ENCODE data around the gene MKS1.

The MKS1 gene

DNA sequence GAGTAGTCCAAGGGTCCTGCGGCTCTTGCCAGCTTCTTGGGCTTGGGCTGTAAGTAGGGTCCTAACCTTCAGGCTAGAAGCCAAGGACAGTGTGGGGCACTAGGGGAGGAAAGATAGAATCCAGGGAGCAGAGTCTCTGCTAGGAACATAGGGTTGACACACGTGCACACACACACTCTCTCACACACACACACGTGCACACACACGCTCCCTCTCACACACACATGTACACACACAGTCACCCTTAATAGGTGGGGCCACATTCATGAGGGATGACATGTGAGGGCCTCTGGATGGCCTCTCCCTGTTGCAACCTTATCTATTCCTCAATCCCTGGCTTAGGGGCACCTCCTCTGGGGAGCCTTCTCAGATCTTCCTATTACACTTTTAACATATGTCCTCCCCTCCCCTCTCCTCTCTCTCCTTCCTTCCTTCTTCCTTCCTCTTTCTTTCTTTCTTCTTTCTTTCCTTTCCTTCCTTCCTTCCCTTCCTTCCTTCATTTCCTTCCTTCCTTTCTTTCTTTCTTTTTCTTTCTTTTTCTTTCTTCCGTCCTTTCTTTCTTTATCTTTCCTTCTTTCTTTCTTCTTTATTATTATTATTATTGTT, 23.4 kb downstream of the MKS1 start:
- Mint-ChIP-seq H3K36me3 (ENCODE audit: low read depth) (no peaks in the 10 kb centered on the region), H3K4me3 (no peak overlapping the region), H3K27me3 (peaks cover 10% of the 10 kb centered on the region), H3K27ac (no peak overlapping the region), H3K9me3 (no peaks in the 10 kb centered on the region), H3K4me1 (ENCODE audit: low read depth) (no peaks in the 10 kb centered on the region)

DNA sequence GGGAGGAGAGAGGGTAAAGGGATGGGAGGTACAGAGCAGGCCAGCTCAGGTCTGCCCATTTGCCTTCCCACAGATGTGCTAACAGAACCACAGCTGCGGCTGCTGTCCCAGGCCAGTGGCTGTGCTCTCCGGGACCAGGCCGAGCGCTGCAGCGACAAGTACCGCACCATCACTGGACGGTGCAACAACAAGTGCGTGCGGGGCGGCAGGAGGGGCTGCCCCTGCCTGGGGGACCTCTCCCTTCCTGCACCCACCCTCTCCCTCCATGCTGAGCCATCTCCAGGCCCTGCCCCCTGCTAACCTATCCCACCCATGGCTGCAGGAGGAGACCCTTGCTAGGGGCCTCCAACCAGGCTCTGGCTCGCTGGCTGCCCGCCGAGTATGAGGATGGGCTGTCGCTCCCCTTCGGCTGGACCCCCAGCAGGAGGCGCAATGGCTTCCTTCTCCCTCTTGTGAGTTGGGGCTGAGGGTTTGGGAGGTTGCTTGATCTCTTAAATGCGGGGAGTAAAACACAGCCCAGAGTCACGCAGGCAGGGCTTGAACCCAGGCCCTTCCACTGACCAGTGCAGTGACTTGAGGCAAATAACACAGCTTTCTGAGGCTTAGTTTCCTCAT, 25.3 kb downstream of the MKS1 start:
- H3K4me3 Mint-ChIP-seq: no peak overlapping the region
- H3K27me3 Mint-ChIP-seq: peaks cover 12% of the 10 kb centered on the region
- H3K4me1 Mint-ChIP-seq (ENCODE audit: low read depth): no peaks in the 10 kb centered on the region
- H3K9me3 Mint-ChIP-seq: no peaks in the 10 kb centered on the region
- H3K27ac Mint-ChIP-seq: no peak overlapping the region
- H3K36me3 Mint-ChIP-seq (ENCODE audit: low read depth): no peaks in the 10 kb centered on the region

DNA sequence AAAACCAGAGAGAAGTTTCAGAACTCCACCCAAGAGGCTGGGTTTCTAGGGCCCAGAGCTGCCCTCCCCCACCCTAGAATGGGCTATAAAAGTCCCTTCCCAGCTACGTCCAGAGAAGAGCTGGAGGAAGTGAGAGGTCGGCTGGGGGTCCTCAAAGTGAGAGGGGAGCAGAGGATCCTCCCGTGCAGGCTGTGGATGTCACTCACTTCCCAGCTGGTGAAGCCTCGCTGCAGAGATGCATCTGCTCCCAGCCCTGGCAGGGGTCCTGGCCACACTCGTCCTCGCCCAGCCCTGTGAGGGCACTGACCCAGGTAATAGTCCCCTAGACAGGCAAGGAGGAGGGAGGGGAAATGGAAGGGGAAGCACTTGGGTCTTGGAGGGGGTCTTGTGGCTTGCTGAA, 26.4 kb downstream of the MKS1 start, which contains the start of gene EPX:
Gene EPX (plus strand): TSS at position 115 of the 400 bp plus-strand sequence. CDS start 121 bp downstream, at position 236.
- H3K4me3 Mint-ChIP-seq: no peak within 1 kb of the TSS
- no peak within 1 kb of the TSS for H3K27ac Mint-ChIP-seq
- peaks cover 6% of the 10 kb centered on the region for H3K27me3 Mint-ChIP-seq
- no peaks in the 10 kb centered on the region for H3K4me1 Mint-ChIP-seq (ENCODE audit: low read depth)
- H3K9me3 Mint-ChIP-seq: no peaks in the 10 kb centered on the region
- no peaks in the 10 kb centered on the region for H3K36me3 Mint-ChIP-seq (ENCODE audit: low read depth)

DNA sequence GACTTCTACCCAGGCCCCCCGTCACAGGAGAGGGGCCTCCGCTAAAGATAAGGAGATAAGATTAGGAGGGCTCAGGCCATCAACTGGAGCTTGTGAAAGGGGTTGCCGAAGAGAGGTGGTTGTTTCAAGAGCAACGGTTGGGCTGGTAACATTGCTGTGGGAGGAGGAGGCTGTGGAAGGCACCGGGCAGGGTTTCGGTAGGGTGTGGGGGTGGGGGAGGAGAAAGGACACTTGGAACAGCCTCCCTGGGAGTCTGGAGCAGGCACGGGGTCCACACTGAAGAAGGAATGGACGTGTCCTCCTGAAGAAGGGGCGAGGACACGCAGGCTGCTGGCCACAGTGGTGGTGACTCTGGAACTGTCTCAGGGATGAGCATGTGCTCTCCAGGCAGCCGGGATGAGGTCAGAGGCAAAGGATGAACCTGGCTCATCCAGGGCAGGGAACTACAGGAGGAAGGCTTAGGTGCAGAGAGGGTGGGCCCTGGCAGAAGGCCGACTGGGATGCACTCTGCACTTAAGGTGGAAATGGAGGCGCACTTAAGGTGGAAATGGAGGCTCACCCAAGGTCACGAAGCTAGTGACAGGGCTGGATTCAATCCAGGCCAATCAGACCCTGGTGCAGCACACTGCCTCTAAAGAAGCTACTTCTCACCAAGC, 27.7 kb downstream of the MKS1 start:
- no peak overlapping the region for H3K4me3 Mint-ChIP-seq
- no peaks in the 10 kb centered on the region for H3K4me1 Mint-ChIP-seq (ENCODE audit: low read depth)
- no peak overlapping the region for H3K27ac Mint-ChIP-seq
- H3K36me3 Mint-ChIP-seq (ENCODE audit: low read depth): no peaks in the 10 kb centered on the region
- H3K27me3 Mint-ChIP-seq: peaks cover 6% of the 10 kb centered on the region
- no peaks in the 10 kb centered on the region for H3K9me3 Mint-ChIP-seq

DNA sequence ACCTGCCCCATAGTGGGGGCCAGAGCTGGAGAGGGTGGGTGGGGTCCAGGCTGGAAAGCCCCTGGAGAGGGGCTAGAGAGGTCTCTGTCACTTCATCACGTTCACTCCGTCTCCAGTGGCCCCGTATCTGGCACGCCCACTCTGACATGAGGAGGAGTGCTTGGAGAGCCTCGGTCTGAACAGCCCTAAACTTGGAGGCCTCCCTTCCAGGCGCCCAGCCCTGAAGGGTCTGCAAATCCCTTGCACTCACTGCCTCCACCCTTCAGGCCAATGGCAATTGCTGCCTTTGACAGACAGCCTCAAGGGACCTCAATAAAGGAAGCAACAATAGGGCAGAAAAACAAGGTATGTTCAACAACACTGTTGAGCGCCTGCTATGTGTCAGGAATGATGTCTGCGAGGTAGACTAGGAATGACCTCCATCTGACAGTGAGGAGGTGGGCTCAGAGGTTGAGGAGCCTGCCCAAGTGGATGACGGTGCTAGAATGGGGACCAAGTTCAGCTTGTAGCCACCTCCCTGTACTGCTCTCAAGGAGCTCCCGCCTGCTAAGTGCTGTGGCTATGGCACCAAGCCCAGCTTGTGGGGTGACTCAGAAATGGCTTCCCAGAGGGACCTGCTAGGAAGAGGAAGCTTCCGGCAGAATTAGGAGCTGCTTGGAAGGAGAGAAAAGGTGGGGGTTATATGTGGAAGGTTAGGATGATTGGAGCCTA, 29.5 kb downstream of the MKS1 start:
- H3K4me3 Mint-ChIP-seq: no peak overlapping the region
- H3K36me3 Mint-ChIP-seq (ENCODE audit: low read depth): no peaks in the 10 kb centered on the region
- H3K4me1 Mint-ChIP-seq (ENCODE audit: low read depth): no peaks in the 10 kb centered on the region
- no peaks in the 10 kb centered on the region for H3K9me3 Mint-ChIP-seq
- H3K27ac Mint-ChIP-seq: peak overlapping the region; percentile 45
- H3K27me3 Mint-ChIP-seq: peaks cover 6% of the 10 kb centered on the region

DNA sequence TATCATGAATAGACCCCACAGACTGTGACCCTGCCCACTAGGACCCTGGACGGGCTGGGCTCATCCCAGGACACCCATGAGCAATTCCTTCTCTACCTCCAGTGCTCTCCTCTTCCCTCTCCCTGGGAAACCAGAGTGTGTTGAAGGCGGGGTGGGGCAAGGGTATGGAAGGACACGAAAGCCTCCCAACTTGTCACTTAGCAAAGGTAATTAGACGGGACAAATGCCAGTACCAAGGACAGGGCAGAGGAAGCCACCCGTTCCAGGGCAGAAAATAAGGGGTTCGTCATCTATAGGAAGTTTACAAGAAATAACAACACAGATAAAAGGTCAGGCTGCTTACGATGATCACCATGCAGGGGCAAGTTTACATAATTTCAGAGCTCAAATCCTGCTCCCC, 31.4 kb downstream of the MKS1 start:
- no peak overlapping the region for H3K27ac Mint-ChIP-seq
- H3K27me3 Mint-ChIP-seq: peaks cover 6% of the 10 kb centered on the region
- no peak overlapping the region for H3K4me3 Mint-ChIP-seq
- no peaks in the 10 kb centered on the region for H3K4me1 Mint-ChIP-seq (ENCODE audit: low read depth)
- no peaks in the 10 kb centered on the region for H3K36me3 Mint-ChIP-seq (ENCODE audit: low read depth)
- H3K9me3 Mint-ChIP-seq: no peaks in the 10 kb centered on the region

DNA sequence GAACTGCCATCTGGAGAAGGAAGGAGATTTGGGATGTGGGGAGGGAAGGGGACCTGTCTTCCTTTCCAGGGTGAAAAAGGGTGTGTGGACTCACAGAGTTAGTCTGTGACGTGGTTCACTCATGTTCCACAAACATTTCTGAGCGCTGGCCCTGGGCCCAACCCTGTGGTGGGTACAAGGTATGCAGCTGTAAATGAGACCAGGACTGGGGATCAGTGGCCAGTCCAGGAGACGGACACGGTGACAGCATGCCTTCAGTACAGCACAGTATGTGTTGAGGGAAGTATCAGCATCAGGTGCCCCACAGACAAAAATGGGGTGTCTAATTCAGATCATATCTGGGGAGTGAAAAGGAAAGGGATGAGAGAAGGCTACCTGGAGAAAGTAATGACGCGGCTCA, 32.0 kb downstream of the MKS1 start:
- no peak overlapping the region for H3K27ac Mint-ChIP-seq
- no peaks in the 10 kb centered on the region for H3K9me3 Mint-ChIP-seq
- H3K36me3 Mint-ChIP-seq (ENCODE audit: low read depth): no peaks in the 10 kb centered on the region
- H3K4me3 Mint-ChIP-seq: no peak overlapping the region
- H3K4me1 Mint-ChIP-seq (ENCODE audit: low read depth): no peaks in the 10 kb centered on the region
- peaks cover 6% of the 10 kb centered on the region for H3K27me3 Mint-ChIP-seq

DNA sequence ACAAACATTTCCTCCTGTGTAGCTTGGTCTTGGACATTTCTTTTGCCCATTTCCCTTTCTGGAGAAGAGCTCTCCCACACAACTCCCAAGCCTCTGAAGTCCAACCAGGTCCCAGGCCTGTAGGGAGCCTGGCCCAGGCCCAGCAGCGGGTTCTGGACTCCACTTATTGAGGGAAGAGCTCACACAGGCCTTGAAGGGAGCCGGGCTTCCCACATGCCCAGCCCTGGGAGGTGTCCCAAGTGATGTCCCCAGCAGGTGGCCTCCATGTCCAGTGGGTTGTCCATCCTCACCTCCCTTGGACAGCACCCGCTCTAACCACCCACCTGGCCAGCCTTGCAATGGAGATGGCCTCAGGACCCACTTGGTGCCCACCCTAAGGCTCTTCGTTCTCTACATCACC, 32.5 kb downstream of the MKS1 start:
- Mint-ChIP-seq H3K36me3 (ENCODE audit: low read depth) (no peaks in the 10 kb centered on the region), H3K4me3 (no peak overlapping the region), H3K9me3 (no peaks in the 10 kb centered on the region), H3K4me1 (ENCODE audit: low read depth) (no peaks in the 10 kb centered on the region), H3K27me3 (peaks cover 6% of the 10 kb centered on the region), H3K27ac (no peak overlapping the region)

DNA sequence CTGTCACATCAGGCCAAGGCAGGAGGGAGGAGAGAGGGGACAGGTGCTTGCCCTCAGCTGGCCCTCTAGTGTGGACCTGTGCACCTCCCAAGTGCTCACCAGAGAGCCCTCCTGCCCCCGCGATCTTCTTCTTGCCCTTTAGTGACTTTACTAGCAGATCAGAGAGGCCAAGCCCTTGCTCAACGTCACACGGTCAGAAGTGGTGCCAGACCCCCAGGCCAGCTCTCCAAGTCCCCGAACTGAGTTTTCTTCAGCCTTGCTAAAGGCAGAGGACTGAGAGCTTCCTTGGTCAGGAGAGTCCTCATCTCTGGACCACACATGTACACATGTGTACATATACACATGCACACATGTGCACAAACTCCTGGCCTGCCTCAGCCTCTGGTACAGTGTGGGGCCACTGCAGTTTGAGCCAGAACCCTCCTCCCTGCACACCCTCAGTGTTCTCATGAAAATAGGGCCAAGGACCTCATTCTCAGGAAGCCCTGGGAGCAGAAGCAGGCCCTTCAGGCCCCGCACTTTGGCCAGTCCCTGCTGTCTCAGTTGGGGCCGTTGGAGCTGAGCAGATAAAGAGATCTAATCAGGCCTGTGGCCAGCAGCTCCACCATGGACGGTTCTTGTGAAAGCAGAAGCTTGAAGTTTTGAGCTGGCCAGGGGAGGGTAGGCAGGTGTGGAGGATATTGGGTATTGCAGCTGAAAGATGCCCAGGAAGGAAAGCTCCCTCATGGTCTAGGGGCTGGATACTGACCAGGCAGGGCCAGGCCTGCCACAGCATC, 33.9 kb downstream of the MKS1 start:
- peaks cover 6% of the 10 kb centered on the region for H3K27me3 Mint-ChIP-seq
- no peak overlapping the region for H3K4me3 Mint-ChIP-seq
- H3K36me3 Mint-ChIP-seq (ENCODE audit: low read depth): no peaks in the 10 kb centered on the region
- H3K4me1 Mint-ChIP-seq (ENCODE audit: low read depth): no peaks in the 10 kb centered on the region
- no peaks in the 10 kb centered on the region for H3K9me3 Mint-ChIP-seq
- no peak overlapping the region for H3K27ac Mint-ChIP-seq

DNA sequence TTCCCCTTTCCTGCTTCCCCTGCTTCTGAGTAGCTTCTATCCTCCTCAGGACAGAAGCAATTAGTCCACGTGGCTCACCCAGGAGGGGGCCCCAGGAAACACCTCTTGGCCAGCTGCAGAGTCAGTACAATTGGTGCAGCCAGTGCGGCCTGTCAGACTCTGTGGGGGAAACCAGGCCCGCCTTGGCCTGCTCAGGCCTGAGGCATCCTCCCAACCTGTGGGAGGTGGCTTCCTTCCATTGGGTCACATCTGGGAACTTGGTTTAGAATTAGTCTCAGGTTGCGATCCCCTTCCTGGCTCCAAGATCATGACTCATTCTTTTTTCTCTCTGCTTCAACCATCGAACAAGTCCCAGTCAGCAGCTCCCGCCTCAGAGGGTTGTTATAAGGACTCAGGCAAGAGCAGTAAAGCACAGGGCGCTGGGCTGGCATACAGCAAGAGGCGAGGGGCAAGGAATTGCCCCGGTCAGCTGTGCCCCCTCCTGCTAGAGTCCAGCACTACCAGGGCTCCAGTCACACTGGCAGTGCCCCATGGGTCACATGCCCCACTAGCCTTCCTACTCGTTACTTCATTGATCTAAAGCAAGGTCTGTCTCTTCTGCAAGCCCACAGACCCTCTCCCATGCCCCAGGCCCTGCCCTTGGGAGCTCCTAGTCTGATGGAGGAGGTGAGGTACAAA, 34.6 kb downstream of the MKS1 start:
- no peaks in the 10 kb centered on the region for H3K36me3 Mint-ChIP-seq (ENCODE audit: low read depth)
- no peak overlapping the region for H3K27ac Mint-ChIP-seq
- H3K27me3 Mint-ChIP-seq: peaks cover under 1% of the 10 kb centered on the region
- H3K9me3 Mint-ChIP-seq: no peaks in the 10 kb centered on the region
- H3K4me1 Mint-ChIP-seq (ENCODE audit: low read depth): no peaks in the 10 kb centered on the region
- no peak overlapping the region for H3K4me3 Mint-ChIP-seq

DNA sequence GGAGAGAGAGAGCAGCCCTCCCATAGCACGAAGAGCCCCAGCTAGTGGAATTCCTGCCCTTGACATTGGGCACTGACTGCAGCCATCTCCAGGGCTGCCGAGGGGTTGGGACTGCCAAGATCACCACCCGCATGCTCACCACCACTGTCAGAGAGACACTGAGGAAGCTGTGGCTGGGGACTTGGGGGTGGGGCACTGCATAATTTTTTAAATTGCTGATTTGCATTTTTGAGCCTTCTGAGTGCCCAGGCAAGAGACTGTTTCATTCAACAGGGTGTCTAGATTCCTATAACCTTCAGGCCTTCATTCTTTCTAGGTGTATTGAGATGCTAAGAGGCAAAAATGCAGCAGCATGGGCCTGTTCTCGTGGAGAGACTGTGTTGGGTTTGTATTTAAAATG, 35.5 kb downstream of the MKS1 start:
- Mint-ChIP-seq H3K36me3 (ENCODE audit: low read depth) (no peaks in the 10 kb centered on the region), H3K27me3 (no peaks in the 10 kb centered on the region), H3K9me3 (no peaks in the 10 kb centered on the region), H3K27ac (no peak overlapping the region), H3K4me3 (no peak overlapping the region), H3K4me1 (ENCODE audit: low read depth) (no peaks in the 10 kb centered on the region)

DNA sequence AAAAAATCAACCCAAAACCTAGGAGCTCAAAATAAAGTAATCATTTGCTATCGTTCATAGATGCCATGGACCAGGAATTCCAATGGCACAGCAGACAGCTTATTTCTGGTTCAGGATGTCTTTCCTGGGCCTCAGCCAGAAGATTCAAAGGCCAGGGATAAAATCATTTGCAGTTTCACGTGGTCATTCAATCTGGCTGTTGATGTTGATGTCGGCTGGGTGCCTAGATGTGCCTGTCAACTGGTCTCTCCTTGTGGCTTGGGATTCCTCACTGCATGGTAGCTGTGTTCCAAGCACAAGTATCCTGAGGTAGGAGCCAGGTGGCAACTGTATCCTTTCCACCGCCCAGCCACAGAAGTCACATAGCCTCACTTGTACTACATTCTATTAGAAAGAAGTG, 37.3 kb downstream of the MKS1 start:
- H3K9me3 Mint-ChIP-seq: no peaks in the 10 kb centered on the region
- H3K4me1 Mint-ChIP-seq (ENCODE audit: low read depth): no peaks in the 10 kb centered on the region
- H3K36me3 Mint-ChIP-seq (ENCODE audit: low read depth): no peaks in the 10 kb centered on the region

DNA sequence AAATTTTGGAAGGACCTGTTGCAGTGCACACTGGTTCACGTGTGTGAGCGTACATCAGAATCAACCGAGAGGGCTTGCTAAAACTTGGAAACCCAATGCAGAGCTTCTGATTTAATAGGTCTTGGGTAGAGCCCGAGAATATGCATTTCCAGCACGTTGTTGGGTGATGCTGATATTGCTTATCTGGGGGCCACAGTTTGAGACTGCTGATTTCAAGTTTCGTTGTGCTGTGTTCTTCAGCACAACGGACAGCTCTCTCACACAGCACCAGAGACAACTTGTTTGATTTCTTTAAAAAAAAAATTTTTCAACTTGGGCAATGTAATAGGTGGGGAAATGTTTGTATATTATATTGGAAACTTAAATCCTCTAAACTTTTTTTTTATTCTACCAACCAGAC, 42.9 kb downstream of the MKS1 start:
- H3K4me1 Mint-ChIP-seq (ENCODE audit: low read depth): peaks cover 14% of the 10 kb centered on the region
- peaks cover 2% of the 10 kb centered on the region for H3K27me3 Mint-ChIP-seq
- H3K27ac Mint-ChIP-seq: no peak overlapping the region
- no peak overlapping the region for H3K4me3 Mint-ChIP-seq
- no peaks in the 10 kb centered on the region for H3K9me3 Mint-ChIP-seq
- H3K36me3 Mint-ChIP-seq (ENCODE audit: low read depth): no peaks in the 10 kb centered on the region

More for the DNA sequence above, 37.3 kb downstream of the MKS1 start:
- Mint-ChIP-seq H3K27ac (no peak overlapping the region), H3K4me3 (no peak overlapping the region), H3K27me3 (peaks cover 2% of the 10 kb centered on the region)

DNA sequence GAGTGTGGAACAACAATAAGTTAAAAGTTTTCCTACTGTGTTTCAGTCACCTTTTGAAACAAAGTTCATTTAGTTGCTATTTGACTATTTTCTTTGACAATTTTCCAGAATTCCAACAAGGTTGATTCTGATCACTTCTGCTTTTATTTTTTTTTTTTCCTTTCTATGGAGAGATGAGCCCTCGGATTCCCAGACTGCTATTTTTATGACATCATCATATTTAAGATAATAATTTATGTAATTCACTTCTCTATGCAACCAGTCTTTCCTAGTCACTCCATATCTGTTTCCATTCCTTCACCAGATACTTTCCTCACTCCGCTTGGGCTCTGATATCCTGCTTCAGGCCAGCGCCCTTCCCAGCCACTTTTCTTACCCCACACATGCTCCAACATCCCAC, 44.2 kb downstream of the MKS1 start:
- no peaks in the 10 kb centered on the region for H3K36me3 Mint-ChIP-seq (ENCODE audit: low read depth)
- peaks cover 2% of the 10 kb centered on the region for H3K27me3 Mint-ChIP-seq
- H3K9me3 Mint-ChIP-seq: no peaks in the 10 kb centered on the region
- H3K4me3 Mint-ChIP-seq: no peak overlapping the region
- H3K27ac Mint-ChIP-seq: no peak overlapping the region
- peaks cover 25% of the 10 kb centered on the region for H3K4me1 Mint-ChIP-seq (ENCODE audit: low read depth)
